Pulmonary artery endothelial cell (primary cell): ENCODE results near the gene METTL15. TPM values are rescaled to one million over a fixed set of nuclear protein-coding genes. Genes with fewer than 3 reads are reported as not detected.
"Not testable (repeated sequence)": the region's sequence is repeated elsewhere in the genome, so short reads cannot be mapped to it uniquely, and the experiment has no call there.

Source experiments
- DNase-seq: peaks from one replicate; pipeline ENCODE4 v3.0.0-alpha.2; 2011; ENCODE audit warnings: low read depth, low spot score
- total RNA-seq: library from RNA; depleted of rRNA; stranded (reverse); fragments of >200 nt; gene quantifications from 2 replicates; pipeline ENCODE4 v1.2.3, GENCODE V29; 2014

METTL15 gene
- total RNA-seq, result 11.2 and 18.0 TPM in 2 replicates

GRCh38 chr11:28107750-28108618 is at the start of gene METTL15, which contains the start of gene KIF18A:
Gene METTL15, plus strand, starts transcription at chr11:28108388. Its CDS starts 4,947 bp downstream, at chr11:28113335.
Gene KIF18A, minus strand, starts transcription at chr11:28108156. Its CDS starts 10,209 bp downstream, at chr11:28097947.
- peak; percentile 96 for DNase-seq

GRCh38 chr11:28071305-28071704 is 36.9 kb upstream of the METTL15 start:
- no peak for DNase-seq

DNA sequence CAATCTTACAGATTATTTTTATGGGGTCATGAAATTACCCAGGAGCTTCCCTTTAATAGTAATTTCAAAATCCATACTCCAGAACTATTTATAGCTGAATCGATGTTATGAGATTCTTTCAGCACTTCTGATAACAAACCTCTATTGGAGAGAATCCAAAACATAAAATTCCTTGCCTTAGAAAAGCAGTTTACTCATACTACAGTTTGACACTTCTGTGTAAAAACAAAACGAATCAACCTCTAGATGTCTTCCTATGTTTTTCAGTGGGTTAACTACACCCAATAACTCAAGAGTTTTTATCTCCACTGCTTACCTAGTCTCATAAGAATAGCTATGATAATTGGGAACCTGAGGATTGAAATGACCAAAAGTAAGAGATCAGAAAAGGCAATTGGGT is 35.9 kb upstream of the METTL15 start:
- DNase-seq, result no peak

GRCh38 chr11:28077521-28077920 is 30.7 kb upstream of the METTL15 start:
- no peak for DNase-seq

DNA sequence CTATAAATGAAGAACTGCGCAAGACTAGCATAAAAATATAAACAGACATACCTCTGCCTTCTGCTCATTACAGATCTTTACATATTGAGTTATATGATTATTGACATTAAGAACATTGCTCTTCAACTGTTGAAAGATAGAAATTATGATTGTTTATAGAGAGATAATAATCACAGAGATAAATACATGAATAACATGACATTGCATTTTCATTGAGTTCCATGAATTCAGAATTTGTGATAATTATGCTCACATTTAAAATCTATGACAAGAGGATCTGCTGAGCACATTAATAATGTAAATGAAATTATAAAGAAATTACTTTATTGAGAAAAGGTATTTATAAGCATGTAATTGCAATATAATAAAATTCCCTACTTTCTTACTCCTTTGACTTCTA is 25.1 kb upstream of the METTL15 start:
- no peak for DNase-seq

DNA sequence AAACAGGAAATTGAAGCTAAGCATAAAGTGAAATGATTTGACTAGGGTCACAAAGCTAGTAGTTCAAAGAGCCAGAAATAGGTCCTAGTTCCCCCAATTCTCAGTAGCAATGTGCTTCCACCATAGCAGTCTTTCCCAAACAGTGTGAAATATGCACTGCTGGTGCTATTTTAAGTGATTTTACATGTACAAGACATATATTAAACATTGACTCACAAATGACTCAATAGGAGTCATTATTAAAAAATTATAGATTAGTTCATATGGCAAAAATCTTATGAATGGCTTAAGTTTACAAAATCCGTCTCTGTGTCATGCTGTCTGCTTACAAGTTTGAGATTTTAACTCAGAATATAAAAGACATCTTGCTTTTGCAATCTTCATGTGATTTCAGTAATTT is 21.6 kb upstream of the METTL15 start:
- DNase-seq, result no peak

DNA sequence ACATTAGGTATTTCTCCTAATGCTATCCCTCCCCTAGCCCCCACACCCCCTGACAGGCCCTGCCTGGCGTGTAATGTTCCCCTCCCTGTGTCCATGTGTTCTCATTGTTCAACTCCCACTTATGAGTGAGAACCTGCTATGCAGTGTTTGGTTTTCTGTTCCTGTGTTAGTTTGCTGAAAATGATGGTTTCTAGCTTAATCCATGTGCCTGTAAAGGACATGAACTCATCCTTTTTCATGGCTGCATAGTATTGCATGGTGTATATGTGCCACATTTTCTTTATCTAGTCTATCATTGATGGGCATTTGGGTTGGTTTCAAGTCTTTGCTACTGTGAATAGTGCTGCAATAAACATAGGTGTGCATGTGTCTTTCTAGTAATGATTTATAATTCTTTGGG is 21.0 kb upstream of the METTL15 start:
- DNase-seq, result not testable (repeated sequence)

DNA sequence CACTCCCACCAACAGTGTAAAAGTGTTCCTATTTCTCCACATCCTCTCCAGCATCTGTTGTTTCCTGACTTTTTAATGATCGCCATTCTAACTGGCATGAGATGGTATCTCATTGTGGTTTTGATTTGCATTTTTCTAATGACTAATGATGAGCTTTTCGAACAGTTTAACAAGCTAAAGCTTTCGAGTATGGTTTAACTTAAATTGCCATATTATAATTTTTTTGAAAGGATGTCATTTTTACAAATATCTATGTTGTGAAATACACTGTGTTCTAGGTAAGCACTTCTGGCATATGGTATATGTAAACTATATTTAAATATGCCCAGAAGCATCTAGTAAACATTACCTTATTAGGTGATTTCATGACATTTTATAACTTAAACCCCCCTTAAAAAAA is 20.5 kb upstream of the METTL15 start:
- not testable (repeated sequence) for DNase-seq

DNA sequence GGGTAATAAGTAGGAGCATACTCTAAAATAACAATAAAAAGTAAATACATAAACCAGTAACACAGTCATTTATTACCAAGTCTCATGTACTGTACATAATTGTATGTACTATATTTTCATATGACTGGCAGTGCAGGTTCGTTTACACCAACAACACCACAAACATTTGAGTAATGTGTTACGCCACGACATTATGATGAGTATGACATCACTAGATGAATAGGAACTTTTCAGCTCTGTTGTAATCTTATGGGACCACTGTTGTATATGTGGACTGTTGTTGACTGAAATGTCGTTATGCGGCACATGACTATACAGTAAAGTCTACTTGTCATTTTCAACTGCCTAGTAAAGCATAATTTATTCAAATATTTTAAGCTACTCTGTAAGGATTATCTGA is 18.8 kb upstream of the METTL15 start:
- no peak for DNase-seq

- DNase-seq, result no peak
These were observed 18.0 kb upstream of the METTL15 start for GRCh38 chr11:28090052-28090749.

DNA sequence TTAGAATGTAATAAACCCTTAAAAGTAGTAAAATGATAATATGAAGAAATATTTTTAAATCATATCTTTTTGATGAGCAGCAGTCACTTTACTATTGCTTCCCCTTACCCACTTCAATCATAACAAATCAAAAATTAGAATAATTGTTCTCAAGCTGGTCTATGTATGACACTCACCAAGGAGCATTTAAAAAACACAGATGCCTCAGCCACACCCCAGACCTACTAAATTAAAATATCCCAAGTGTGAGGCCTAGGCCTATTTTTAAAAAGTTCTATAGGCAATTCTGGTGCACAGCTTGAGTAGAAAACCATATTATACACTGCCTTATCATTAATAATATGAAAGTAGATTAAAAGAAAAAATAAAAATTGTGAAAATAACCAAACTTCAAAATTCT is 15.4 kb upstream of the METTL15 start:
- no peak for DNase-seq

GRCh38 chr11:28098257-28098656 is 9.9 kb upstream of the METTL15 start:
- DNase-seq, result no peak

GRCh38 chr11:28099715-28100114 is 8.5 kb upstream of the METTL15 start:
- no peak for DNase-seq

DNA sequence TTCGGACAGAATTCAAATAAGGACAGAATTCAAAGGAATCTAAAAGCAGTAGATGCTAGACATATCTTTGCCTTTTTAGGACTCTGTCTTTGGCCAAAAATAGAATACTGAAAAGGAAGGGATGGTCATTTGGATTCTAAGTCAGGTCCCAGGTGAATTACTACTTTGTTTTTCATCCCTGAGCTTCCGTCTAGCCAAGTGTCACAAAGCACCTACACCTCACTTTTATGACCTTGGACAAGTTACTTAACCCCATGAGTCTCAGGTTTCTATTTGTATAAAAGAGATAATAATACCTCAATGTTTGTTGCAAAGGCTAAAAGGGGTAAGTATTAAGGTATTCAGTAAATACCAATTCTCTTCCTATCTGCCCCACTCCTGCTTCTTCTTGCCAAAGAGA is 7.5 kb upstream of the METTL15 start:
- no peak for DNase-seq

DNA sequence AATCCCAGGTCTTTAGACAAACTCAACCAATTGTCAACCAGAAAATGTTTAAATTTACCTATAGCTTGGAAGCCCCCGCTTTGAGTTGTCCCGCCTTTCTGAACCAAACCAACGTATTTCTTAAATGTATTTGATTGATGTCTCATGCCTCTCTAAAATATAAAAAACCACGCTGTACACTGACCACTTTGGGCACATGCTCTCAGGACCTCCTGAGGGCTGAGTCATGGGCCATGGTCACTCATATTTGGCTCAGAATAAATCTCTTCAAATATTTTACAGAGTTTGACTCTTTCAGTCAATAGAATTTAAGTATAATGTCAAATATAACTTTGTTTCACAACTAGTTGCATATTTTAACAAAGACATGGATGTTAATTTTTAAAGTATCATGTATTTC is 5.9 kb upstream of the METTL15 start:
- not testable (repeated sequence) for DNase-seq

DNA sequence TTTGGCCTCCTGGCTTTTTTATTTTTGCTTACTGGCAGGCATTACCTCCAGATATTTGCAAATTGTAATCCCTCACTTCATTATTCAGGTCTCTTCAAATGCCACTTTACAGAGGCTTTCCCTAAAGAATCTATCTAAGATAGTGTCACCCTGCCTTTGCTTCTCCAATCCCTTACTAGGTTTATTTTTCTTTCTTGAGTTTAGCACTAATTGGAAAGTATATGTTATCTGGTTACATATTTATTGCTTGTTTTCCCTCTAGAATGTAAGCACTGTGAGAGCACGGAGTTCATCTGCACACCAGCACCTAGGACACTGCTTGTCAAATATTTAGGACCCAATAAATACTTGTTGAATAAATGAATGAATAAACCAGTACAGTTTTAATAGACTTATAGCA is 3.8 kb upstream of the METTL15 start:
- DNase-seq, result no peak

DNA sequence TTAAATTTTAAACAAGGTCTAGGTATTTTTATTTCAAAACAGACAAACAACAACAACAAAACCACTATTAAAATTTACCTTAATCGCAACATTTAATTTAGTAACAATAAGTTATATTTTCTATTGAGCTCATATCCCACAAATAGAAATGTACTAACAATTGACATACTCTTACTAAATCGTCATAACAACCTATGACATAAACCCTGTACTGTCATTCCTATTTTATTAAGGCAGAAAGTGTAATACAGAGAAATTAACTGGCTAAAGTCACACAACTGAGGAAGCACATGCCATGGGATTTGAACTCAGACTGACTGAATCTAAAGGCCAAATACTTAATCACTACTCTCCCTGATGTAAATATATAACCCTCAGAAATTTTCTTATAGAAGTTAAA is 3.2 kb upstream of the METTL15 start:
- DNase-seq, result no peak

DNA sequence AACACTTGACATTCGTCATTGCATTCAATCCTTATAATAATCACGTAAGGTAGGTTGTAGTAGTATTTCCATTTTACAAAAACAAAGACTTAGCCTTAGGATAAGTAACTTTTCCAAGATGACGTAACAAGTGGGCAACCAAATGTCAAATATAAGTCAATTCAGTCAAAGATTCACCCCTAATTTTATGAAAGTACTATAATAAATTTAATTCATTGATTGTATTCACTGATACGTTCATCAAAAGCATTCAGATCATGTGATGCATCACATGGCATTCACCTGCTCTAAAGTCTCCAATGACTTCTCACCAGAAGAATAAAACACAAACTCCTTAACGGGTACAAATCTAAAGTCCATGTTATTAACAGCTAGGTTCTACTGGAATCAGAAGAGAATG is 2.3 kb upstream of the METTL15 start:
- no peak for DNase-seq

DNA sequence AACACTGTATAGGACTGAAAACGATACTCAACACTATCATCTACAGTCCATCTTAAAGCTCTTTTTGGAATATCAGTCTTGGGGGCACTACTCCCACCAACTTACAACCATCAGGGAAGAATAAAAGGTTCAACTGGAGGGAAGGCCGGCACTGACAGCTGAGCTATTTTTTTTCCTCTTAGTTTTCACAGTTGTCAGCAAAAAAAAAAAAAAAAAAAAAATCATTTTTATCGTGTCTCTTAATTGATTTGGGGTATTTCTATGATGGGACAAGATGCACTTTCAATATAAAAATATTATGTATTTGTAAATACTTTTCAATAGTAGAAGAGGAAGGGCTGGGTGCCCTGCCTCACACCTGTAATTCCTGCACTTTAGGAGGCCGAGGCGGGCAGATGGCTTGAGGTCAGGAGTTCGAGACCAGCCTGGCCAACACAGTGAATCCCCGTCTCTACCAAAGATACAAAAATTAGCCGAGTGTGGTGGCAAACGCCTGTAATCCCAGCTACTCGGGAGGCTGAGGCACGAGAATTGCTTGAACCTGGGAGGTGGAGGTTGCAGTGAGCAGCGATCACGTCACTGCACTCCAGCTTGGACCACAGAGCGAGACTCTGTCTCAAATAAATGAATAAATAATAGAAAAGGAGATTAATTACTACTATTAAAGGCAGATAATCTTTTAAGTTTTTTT is 1.7 kb upstream of the METTL15 start:
- DNase-seq, result no peak

GRCh38 chr11:28107191-28107749 is 918 bp upstream of the METTL15 start:
- no peak for DNase-seq

DNA sequence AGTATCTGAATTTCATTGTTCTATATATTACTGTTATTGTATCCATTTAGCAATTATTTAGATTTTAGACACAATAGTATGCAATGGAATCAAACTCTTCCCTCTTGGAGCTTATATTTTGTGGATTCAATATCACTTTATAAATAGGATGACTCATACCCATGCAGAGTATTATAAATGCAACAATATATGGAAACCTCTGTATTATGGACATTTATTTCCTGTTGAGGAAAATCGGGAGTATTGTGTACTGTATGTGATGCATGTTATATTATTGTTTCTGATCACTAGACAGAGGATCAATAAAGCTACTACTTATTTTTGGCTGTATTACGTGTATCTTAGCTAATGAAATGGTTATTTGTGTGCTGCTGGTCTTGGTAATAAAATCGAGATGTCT is 770 bp downstream of the METTL15 start:
- no peak for DNase-seq
